Activated T-helper 17 cell treated with anti-CD3 and anti-CD28 coated beads, Interleukin-2, amount 50 U/mL, for 72 hours (primary cell): Measurements from ENCODE around the gene TRAF3. TPM values are rescaled to one million over a fixed set of nuclear protein-coding genes. Genes with fewer than 3 reads are reported as not detected.
"Not testable (repeated sequence)": the region's sequence is repeated elsewhere in the genome, so short reads cannot be mapped to it uniquely, and the experiment has no call there.

Source experiments
- ATAC-seq: fragments of 150-1000 bp; cut with Tn5 transposase; replicated peaks from 2 replicates; pipeline ENCODE4 v1.10.0; 2021; ENCODE audit warnings: mild to moderate bottlenecking, moderate library complexity
- H3K27ac Mint-ChIP-seq: one replicate; pipeline ENCODE4 v1.8.0; 2022; ENCODE audit warnings: mixed read lengths
- H3K27me3 Mint-ChIP-seq: one replicate; pipeline ENCODE4 v1.8.0; 2022; ENCODE audit warnings: mixed read lengths
- H3K36me3 Mint-ChIP-seq: one replicate; pipeline ENCODE4 v1.8.0; 2022; ENCODE audit warnings: low read depth, mild to moderate bottlenecking, mixed read lengths
- H3K4me1 Mint-ChIP-seq: one replicate; pipeline ENCODE4 v1.8.0; 2022; ENCODE audit warnings: mixed read lengths
- H3K4me3 Mint-ChIP-seq: one replicate; pipeline ENCODE4 v1.8.0; 2022; ENCODE audit warnings: mild to moderate bottlenecking, mixed read lengths
- H3K9me3 Mint-ChIP-seq: one replicate; pipeline ENCODE4 v1.8.0; 2022; ENCODE audit warnings: mixed read lengths
- total RNA-seq, 2 donors: library from RNA; stranded (reverse); gene quantifications; one replicate each; pipeline ENCODE4 v1.2.3, GENCODE V29; 2022

The TRAF3 gene
- total RNA-seq, 2 donors from 2014 or later, result 61.7 to 133 TPM

DNA sequence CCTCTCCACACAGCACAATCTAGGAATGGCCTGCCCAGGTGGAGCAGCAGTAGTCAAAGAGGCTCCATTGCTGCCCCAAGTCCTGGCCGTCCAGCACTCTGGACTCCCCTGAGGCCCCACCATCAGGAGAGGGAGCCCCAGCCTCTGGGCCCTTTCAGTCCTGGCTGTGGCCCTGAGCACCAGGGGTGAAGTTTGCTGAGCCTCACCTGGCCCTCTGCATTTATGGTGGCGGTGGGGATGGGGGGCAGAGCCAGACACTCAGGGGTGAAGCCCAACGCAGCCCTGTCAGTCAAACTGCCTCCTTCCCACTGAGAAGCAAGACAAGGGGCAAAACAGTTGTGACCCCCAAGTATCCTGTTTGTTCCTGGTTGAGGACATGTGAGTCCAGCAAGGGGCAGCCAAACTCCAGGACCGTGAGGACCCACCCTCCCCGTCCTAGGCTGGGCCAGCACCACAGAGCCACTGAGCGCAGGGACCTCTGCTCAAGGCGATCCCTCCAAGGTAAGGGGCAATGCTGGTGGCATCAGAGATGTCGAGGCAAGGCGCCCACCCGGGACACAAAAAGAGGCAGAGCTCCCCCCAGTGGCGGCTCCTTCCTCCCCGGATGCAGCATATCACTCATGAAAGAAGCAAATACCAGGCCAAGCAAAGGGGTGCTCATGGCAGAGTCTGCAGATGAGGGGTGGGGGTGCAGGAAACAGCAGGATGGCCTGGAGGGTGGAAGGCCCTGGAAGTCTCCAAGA lies 140.4 kb downstream of the TRAF3 start:
- H3K27ac Mint-ChIP-seq, result peak overlapping the region; percentile 19

DNA sequence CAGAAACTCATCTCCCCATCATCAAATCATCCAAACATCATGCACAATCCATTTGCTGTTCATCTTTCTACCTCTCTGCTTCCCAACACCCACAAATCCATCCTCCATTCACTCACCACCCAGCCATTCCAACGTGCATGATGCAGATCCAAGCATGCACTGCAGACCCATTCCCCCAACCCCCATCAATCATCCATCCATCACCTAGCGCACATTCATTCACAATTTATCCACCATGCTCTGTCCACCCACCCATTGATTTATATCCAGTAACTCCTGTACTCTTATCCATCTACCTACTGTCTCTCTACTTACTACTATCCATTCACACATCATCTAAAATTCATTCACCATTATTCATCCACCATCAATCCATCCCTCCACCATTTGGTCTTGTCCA lies 141.2 kb downstream of the TRAF3 start:
- Mint-ChIP-seq H3K4me3 (no peak overlapping the region), H3K36me3 (peaks cover 8% of the 10 kb centered on the region), H3K27me3 (no peaks in the 10 kb centered on the region), H3K27ac (no peak overlapping the region), H3K9me3 (no peaks in the 10 kb centered on the region), H3K4me1 (no peaks in the 10 kb centered on the region)
- ATAC-seq, result no peak

More for the DNA sequence above, 140.4 kb downstream of the TRAF3 start:
- ATAC-seq, result peak; percentile 37
- Mint-ChIP-seq H3K4me3 (no peak overlapping the region), H3K4me1 (no peaks in the 10 kb centered on the region), H3K27me3 (no peaks in the 10 kb centered on the region), H3K9me3 (no peaks in the 10 kb centered on the region), H3K36me3 (peaks cover 8% of the 10 kb centered on the region)

DNA sequence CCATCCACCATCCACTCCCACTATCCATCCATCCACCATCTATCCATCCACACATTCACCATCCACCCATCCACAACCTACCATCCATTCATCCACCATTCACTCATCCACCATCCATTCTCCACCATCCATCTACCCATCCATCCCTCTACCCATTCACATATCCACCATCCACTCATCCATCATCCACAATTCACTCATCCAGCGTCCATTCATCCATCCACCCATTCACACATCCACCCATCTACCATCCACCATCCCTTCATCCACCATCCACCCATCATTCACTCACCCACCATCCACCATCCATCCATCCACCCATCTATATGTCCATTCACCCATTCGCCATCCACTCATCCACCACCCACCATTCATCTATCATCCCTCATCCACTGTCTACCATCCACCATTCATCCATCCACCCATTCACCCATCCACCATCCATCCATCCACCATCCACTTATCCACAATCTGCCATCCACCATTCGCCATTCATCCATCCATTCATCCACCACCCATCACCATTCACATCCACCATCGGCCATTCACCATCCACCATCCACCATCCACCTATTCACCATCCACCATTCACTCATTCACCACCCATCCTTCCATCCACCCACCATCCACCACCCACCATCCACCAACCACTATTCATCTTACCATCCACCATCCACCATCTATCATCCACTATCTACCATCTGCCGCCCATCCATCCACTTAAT lies 143.2 kb downstream of the TRAF3 start:
- Mint-ChIP-seq H3K36me3 (no peaks in the 10 kb centered on the region), H3K27ac (no peak overlapping the region), H3K9me3 (no peaks in the 10 kb centered on the region), H3K27me3 (no peaks in the 10 kb centered on the region), H3K4me1 (no peaks in the 10 kb centered on the region), H3K4me3 (no peak overlapping the region)
- no peak for ATAC-seq

DNA sequence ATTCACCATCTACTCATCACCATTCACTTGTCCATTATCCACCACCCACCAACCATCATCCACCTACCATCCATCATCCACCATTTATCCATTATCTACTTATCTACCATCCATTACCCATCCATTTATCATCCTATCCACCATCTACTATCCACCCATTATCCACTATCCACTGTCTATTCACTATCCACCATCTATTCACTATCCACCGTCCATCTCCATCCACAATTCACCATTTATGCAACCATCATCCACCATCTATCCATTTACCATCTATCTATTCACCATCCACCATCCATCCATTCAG lies 143.7 kb downstream of the TRAF3 start:
- ATAC-seq, result no peak
- H3K27ac Mint-ChIP-seq, result no peak overlapping the region
- no peaks in the 10 kb centered on the region for H3K36me3 Mint-ChIP-seq
- no peaks in the 10 kb centered on the region for H3K4me1 Mint-ChIP-seq
- H3K27me3 Mint-ChIP-seq, result peaks cover 2% of the 10 kb centered on the region
- H3K9me3 Mint-ChIP-seq, result no peaks in the 10 kb centered on the region
- no peak overlapping the region for H3K4me3 Mint-ChIP-seq

DNA sequence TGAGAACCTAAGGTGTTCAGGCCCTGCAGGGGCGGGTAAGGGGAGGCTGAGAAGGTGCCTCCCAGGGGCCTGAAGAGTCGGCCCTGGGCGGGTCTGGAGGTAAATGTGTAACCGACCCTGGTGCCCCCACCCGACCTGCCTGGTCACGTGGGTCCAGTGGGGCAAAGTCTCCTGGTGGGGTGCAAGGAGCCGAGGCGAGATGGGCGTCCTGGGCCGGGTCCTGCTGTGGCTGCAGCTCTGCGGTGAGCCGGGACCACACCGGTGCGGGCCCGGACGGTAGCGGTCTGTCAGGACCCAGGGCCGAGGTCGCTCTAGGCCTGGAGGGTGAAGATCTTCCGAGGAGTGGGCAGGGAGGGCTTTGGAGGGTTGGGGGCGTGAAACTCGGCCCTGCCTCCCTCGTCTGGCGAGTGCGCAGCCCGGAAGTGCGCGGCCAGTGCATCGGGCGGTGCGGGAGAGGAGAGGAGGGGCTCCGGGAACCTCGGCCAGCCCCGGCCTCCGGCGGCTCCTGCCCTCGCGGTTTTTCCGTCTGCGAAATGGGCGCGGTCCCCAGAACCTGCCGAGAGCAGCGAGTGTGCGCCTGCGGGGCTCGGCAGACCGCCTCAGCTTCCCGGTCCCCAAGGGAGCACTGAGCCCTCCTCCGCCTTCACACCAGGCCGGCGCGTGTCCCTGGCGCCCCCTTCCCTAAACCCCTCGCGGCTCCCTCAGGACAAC lies 145.4 kb downstream of the TRAF3 start, which contains the start of gene AMN:
Gene AMN, plus strand, starts transcription at position 174 of the 711 bp plus-strand sequence. Its CDS starts 26 bp downstream, at position 200.
- H3K4me1 Mint-ChIP-seq, result no peaks in the 10 kb centered on the region
- ATAC-seq, result peak; percentile 34
- H3K27me3 Mint-ChIP-seq, result peaks cover 8% of the 10 kb centered on the region
- H3K4me3 Mint-ChIP-seq, result peak within 1 kb of the TSS; percentile 48
- no peaks in the 10 kb centered on the region for H3K9me3 Mint-ChIP-seq
- no peaks in the 10 kb centered on the region for H3K36me3 Mint-ChIP-seq
- H3K27ac Mint-ChIP-seq, result no peak within 1 kb of the TSS

DNA sequence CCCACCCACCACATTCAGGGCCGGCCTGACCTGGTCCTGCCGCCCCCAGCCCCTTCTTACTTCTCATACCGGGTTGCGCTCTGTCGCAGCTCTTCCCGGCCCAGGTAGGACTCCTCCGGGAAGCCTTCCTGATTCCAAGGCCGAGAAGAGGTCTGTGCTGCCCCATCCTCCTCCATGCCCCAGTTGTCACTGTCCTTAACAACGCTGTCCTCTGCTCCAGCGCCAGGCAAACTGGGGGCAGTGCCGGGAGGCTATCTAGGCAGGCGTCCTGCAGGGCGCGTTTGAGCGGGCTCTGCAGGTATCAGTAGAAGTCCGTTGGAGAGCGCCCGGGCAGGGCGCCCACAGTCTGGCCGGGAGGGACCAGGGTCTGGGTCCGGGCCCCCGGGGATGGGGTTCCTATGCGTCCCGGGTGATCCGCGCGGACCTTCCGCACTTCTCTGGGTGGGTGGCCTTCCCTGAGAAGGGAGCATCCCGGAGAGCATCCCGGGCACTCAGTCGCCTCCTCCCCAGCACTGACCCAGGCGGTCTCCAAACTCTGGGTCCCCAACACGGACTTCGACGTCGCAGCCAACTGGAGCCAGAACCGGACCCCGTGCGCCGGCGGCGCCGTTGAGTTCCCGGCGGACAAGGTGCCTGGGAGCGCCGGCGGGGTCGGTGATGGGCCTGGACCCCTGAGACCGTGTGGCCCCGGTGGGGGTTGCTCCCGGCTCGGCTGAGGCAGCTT lies 146.1 kb downstream of the TRAF3 start:
- peak overlapping the region; percentile 48 for H3K4me3 Mint-ChIP-seq
- no peaks in the 10 kb centered on the region for H3K9me3 Mint-ChIP-seq
- peak; percentile 34 for ATAC-seq
- H3K4me1 Mint-ChIP-seq, result no peaks in the 10 kb centered on the region
- H3K27me3 Mint-ChIP-seq, result peaks cover 8% of the 10 kb centered on the region
- no peaks in the 10 kb centered on the region for H3K36me3 Mint-ChIP-seq
- no peak overlapping the region for H3K27ac Mint-ChIP-seq

DNA sequence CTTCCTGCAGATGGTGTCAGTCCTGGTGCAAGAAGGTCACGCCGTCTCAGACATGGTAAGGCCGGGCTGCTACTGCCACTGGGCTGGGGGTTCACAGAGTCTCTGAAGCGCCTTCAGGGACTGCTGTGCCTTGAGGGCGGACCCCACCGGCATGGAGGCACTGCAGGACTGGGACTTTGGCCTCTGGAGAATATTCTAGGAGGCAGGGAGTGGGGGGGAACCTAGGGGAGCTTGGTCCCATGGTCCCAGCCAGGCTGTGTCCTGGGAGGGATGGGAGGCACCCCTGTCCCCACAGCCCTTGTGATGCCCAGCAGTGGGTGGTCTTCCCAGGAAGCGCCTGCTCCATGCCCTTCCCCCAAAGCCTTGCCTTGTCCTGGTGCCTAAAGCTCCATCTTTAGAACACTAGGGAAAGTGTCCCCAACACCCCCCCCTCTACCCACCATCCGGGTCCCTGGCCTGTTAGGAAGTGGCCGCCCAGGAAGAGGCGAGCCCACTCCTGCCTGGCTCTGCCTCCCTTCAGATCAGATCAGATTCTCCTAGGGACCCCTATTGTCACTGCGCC lies 146.8 kb downstream of the TRAF3 start:
- Mint-ChIP-seq H3K9me3 (no peaks in the 10 kb centered on the region), H3K36me3 (no peaks in the 10 kb centered on the region), H3K27ac (no peak overlapping the region), H3K4me3 (no peak overlapping the region), H3K4me1 (no peaks in the 10 kb centered on the region), H3K27me3 (peaks cover 8% of the 10 kb centered on the region)
- ATAC-seq, result no peak

DNA sequence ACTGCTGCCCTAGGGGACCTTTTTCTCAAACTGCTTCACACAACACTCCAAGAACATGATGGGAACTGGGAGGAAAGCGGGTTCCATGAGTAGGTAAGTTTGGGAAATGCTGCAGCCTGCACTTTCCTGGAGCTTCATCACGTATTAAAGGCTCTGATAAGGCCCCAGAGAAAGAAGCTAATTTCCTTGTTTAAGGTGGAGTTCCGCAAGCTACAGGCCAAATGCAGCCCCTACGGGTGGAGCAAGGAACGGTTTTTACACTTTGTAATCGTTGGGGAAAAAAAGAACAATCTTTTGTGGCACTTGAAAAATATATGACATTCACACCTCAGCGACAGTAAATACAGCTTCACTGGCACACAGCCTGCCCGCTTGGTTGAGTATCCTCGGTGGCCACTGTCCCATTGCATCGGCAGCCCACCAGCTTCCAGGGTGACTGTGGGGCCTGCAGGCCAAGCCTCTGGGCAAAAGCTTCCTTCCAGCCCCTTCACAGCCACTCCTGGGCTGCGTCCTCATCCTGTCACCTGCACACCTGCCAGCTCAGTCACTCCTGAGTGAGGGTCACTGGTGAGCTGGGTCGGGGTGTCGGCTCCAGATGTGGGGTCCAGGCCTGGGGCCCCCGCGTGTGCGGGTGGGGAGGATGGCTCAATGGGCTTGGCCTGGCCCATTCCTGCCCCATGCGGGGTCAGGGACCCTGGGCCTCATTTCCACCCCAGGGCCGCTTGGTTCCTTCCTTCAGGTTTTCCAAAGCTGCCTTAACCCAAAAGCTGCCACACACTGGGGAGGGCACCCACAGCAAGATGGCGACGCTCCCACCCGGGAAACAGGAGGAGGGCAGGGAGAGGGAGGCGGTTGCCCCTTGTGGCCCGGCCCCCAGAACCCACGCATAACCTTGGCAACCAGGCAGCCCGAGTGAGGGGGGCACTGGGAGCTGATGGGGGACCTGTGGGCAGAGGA lies 147.7 kb downstream of the TRAF3 start:
- H3K36me3 Mint-ChIP-seq, result no peaks in the 10 kb centered on the region
- H3K27ac Mint-ChIP-seq, result no peak overlapping the region
- H3K27me3 Mint-ChIP-seq, result peaks cover 8% of the 10 kb centered on the region
- H3K4me1 Mint-ChIP-seq, result no peaks in the 10 kb centered on the region
- no peak for ATAC-seq
- H3K4me3 Mint-ChIP-seq, result no peak overlapping the region
- no peaks in the 10 kb centered on the region for H3K9me3 Mint-ChIP-seq

DNA sequence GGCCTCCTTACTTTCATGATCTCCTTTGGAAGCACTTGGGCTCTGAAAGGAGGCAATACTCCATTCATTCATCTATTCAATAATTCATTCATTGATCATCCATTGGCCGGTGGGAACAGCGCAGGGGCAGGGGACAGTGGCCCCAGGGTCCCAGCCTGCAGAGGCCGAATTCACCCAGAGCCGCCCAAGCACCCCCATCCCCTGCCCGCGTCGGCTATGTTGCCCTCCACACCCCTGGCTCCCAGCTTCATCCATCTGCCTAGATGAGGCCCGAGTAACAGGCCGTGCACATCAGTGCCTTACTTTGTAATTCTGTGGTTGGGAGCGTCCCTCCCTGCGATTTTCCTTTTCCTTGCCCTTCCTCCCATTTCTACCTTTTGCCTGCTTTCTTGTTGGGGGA lies 148.4 kb downstream of the TRAF3 start:
- no peak for ATAC-seq
- H3K4me3 Mint-ChIP-seq, result no peak overlapping the region
- peaks cover 8% of the 10 kb centered on the region for H3K27me3 Mint-ChIP-seq

DNA sequence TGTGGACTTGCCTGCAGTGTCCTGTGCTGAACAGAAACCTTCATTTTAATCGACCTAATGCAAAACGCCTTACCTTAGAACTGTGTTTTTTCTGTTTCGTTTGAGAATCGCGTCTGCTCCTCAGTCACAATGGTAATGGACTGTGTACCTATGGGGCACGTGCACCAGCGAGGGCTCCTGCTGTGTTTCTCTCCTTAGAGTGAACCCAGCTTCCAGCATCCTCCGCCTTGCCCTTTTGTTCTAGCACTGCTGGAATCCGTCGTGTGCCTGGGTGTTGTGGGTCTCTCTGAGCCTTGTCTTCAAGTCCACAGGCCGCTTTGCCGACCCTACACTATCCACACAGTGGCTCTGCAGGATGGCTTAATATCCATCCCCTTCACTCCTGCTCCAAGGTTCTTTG lies 148.9 kb downstream of the TRAF3 start:
- Mint-ChIP-seq H3K4me3 (no peak overlapping the region), H3K36me3 (no peaks in the 10 kb centered on the region), H3K27me3 (peaks cover 8% of the 10 kb centered on the region), H3K4me1 (no peaks in the 10 kb centered on the region), H3K27ac (no peak overlapping the region), H3K9me3 (no peaks in the 10 kb centered on the region)
- no peak for ATAC-seq

More for the DNA sequence above, 148.4 kb downstream of the TRAF3 start:
- no peaks in the 10 kb centered on the region for H3K9me3 Mint-ChIP-seq
- no peaks in the 10 kb centered on the region for H3K4me1 Mint-ChIP-seq
- no peaks in the 10 kb centered on the region for H3K36me3 Mint-ChIP-seq
- no peak overlapping the region for H3K27ac Mint-ChIP-seq

DNA sequence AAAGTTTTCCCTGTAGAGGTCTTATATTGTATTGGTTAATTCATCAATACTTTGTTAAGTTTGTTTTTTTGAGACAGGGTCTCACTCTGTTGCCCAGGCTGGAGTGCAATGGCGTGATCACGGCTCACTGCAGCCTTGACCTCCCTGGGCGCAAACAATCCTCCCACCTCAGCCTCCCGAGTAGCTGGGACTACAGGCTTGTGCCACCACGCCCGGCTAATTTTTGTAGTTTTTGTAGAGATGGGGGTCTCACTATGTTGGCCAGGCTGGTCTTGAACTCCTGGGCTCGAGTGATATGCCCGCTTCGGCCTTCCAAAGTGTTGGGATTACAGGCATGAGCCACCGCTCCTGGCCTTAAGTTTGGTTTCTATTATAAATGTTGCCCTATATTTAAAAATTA lies 149.6 kb downstream of the TRAF3 start:
- H3K27ac Mint-ChIP-seq, H3K27me3 Mint-ChIP-seq, H3K36me3 Mint-ChIP-seq, H3K9me3 Mint-ChIP-seq, H3K4me1 Mint-ChIP-seq, H3K4me3 Mint-ChIP-seq, ATAC-seq: not testable (repeated sequence)

DNA sequence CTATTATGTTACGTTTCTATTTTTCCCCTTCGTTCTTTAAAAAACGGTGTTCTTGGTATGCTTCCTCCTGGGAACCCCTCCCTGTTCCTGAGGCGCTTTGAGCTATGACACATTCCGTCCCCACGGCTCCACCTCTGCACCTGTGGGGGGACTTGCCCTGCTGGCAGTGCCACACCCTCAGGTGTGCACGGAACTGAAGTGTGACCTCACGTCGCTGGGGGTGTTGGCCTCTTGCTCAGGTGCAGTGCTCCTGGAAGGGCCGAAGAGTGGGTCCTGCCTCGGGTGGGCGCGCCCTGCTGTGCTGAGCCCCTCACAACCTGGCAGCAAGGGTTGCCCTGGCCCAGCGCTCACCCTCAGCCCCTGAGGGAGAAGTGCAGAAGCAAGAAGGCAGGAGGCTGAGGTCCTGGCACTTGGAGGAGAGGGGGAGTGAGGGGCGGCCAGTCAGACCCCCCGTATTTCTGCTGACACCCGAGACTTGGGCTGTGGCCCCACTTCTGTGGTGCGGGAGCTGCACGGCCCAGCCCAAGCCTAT lies 150.2 kb downstream of the TRAF3 start:
- peaks cover 8% of the 10 kb centered on the region for H3K27me3 Mint-ChIP-seq
- no peak for ATAC-seq
- H3K4me1 Mint-ChIP-seq, result no peaks in the 10 kb centered on the region
- H3K9me3 Mint-ChIP-seq, result no peaks in the 10 kb centered on the region
- H3K36me3 Mint-ChIP-seq, result no peaks in the 10 kb centered on the region
- H3K4me3 Mint-ChIP-seq, result no peak overlapping the region
- H3K27ac Mint-ChIP-seq, result no peak overlapping the region

DNA sequence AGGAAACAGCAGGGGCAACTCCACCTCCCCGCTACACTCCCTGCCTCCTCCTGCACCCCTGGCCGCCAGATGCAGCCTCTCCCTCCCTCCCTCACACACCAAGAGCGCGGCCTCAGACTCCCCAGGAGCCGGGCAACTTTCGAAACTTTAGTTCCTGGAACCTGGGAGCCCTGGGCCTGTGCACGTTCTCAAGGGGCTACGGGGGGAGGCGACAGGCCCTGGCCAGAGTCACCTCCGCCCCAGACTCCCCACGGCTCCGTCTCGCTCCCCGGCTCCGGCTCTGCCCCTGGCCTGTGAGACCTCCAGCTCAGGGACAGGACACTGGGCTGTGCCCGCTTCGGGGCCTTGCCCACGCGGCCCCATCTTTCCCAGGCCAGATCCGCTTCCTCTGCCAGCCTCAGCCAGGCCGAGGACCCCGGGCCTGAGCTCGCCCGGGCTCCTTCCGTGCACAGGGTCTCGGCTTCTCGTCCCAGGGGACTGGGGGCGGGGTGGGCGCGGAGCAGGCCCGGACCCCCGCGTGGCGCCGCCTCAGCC lies 150.7 kb downstream of the TRAF3 start:
- H3K27me3 Mint-ChIP-seq, result peaks cover 8% of the 10 kb centered on the region
- no peaks in the 10 kb centered on the region for H3K36me3 Mint-ChIP-seq
- H3K4me1 Mint-ChIP-seq, result no peaks in the 10 kb centered on the region
- no peak overlapping the region for H3K27ac Mint-ChIP-seq
- H3K9me3 Mint-ChIP-seq, result no peaks in the 10 kb centered on the region
- peak overlapping the region; percentile 47 for H3K4me3 Mint-ChIP-seq
- peak; percentile 12 for ATAC-seq
